Endothelial cell of umbilical vein (primary cell): ENCODE measurements around the gene PPP1R16B. TPM values are rescaled to one million over a fixed set of nuclear protein-coding genes. Genes with fewer than 3 reads are reported as not detected.

ENCODE experiments used
- BruUV-seq: library from RNA; stranded (reverse); fragments of 400-500 nt; replicated peaks from 2 replicates; lab custom pipeline; 2021; lab: Mats Ljungman, UMichigan
- CTCF ChIA-PET: fragments of 300-600, 350-600 bp; sonication (Branson Sonifier 250); formaldehyde crosslinking; loops from one replicate; lab custom pipeline; 2021; ENCODE audit warnings: antibody characterized with exemption, inconsistent platforms; lab: Charles Lee
- POLR2A ChIA-PET: fragments of 300-600, 350-600 bp; sonication (Branson Sonifier 250); formaldehyde crosslinking; loops from one replicate; lab custom pipeline; 2021; ENCODE audit warnings: antibody characterized with exemption, inconsistent platforms; lab: Charles Lee
- DNase-seq: peaks from one replicate; pipeline ENCODE4 v3.0.0-alpha.2; 2011; ENCODE audit warnings: low read depth, low spot score
- FAIRE-seq: peaks from 2 replicates; lab custom pipeline; 2011; peaks lifted over from hg19 to GRCh38; lab: Jason Lieb, UNC
- H2AFZ ChIP-seq: 2 replicates; pipeline ENCODE4 v1.6.0; 2012; ENCODE audit warnings: low read depth, low read length, control low read depth, inconsistent platforms
- H3K27ac ChIP-seq: 2 replicates; pipeline ENCODE4 v1.5.1; 2011; ENCODE audit warnings: low read depth, mild to moderate bottlenecking, control low read depth, low read length, moderate library complexity; ENCODE audit not compliant: insufficient read depth
- H3K27me3 ChIP-seq, 2 experiments: 2 replicates each; pipeline versions ENCODE4 v1.6.0 to v1.6.1; 2011; ENCODE audit warnings: low read length in 2 of 2, mixed read lengths in 1 of 2; ENCODE audit not compliant: control insufficient read depth in 2 of 2, insufficient read depth in 2 of 2
- H3K36me3 ChIP-seq, 2 experiments: 2 replicates in 1 of 2; 3 replicates in 1 of 2; pipeline ENCODE4 v1.5.1; 2011; ENCODE audit warnings: low read length in 2 of 2, mild to moderate bottlenecking in 1 of 2, moderate library complexity in 1 of 2; ENCODE audit not compliant: control insufficient read depth in 2 of 2, insufficient read depth in 2 of 2; ENCODE audit errors: extremely low read depth in 1 of 2
- H3K4me1 ChIP-seq: 3 replicates; pipeline ENCODE4 v1.5.1; 2011; ENCODE audit warnings: mild to moderate bottlenecking, low read length; ENCODE audit not compliant: control insufficient read depth, insufficient read depth; ENCODE audit errors: extremely low read depth
- H3K4me2 ChIP-seq: 2 replicates; pipeline ENCODE4 v1.6.1; 2011; ENCODE audit warnings: low read length, control low read depth, mixed read lengths; ENCODE audit not compliant: insufficient read depth
- H3K4me3 ChIP-seq, 3 experiments: fragments of 200-600 bp in 1 of 3; sonication (generic), shearing (Covaris generic) in 1 of 3; replicated peaks in 1 of 3; 2 replicates each; pipeline ENCODE4 v1.5.1; 2011 to 2016; ENCODE audit warnings: control low read depth in 3 of 3, low read length in 3 of 3, mild to moderate bottlenecking in 2 of 3, inconsistent platforms in 1 of 3, low read depth in 1 of 3, moderate library complexity in 1 of 3; ENCODE audit not compliant: insufficient read depth in 1 of 3
- H3K79me2 ChIP-seq: 2 replicates; pipeline ENCODE4 v1.6.0; 2012; ENCODE audit warnings: low read length, inconsistent platforms; ENCODE audit not compliant: control insufficient read depth, insufficient read depth
- H3K9ac ChIP-seq: replicated peaks from 2 replicates; pipeline ENCODE3; 2011; ENCODE audit warnings: low read length, control low read depth; ENCODE audit not compliant: insufficient read depth; ENCODE audit errors: extremely low read depth
- H3K9me1 ChIP-seq: replicated peaks from 3 replicates; pipeline ENCODE4 v1.6.0; 2011; ENCODE audit warnings: mild to moderate bottlenecking, low read length; ENCODE audit not compliant: control insufficient read depth, insufficient read depth; ENCODE audit errors: extremely low read depth
- H3K9me3 ChIP-seq: replicated peaks from 2 replicates; pipeline ENCODE4 v1.5.1; 2012; ENCODE audit warnings: low read length, inconsistent platforms; ENCODE audit not compliant: control insufficient read depth, insufficient read depth
- H4K20me1 ChIP-seq: replicated peaks from 2 replicates; pipeline ENCODE3; 2011; ENCODE audit warnings: mild to moderate bottlenecking, low read length; ENCODE audit not compliant: control insufficient read depth, insufficient read depth; ENCODE audit errors: extremely low read depth
- EZH2 ChIP-seq: IDR thresholded peaks from 2 replicates; pipeline ENCODE4 v1.6.1; 2012; ENCODE audit warnings: borderline replicate concordance, low read depth, mild to moderate bottlenecking, moderate library complexity, low read length, inconsistent platforms; ENCODE audit not compliant: severe bottlenecking
- FOS ChIP-seq: IDR thresholded peaks from 2 replicates; pipeline ENCODE4 v1.6.1; 2011; ENCODE audit warnings: mild to moderate bottlenecking, low read length, moderate library complexity, borderline replicate concordance; ENCODE audit not compliant: insufficient read depth
- GATA2 ChIP-seq: IDR thresholded peaks from 2 replicates; pipeline ENCODE4 v1.7.0; 2011; ENCODE audit warnings: low read depth, mild to moderate bottlenecking, moderate library complexity, mixed read lengths, low read length; ENCODE audit not compliant: insufficient read length, insufficient read depth
- JUN ChIP-seq: IDR thresholded peaks from 2 replicates; pipeline ENCODE4 v1.6.1; 2011; ENCODE audit warnings: borderline replicate concordance, low read depth; ENCODE audit not compliant: insufficient read length, insufficient read depth
- MYC ChIP-seq: IDR thresholded peaks from one replicate; pipeline ENCODE4 v1.6.1; 2011; ENCODE audit warnings: mild to moderate bottlenecking, low read depth, low read length
- POLR2A ChIP-seq: IDR thresholded peaks from 2 replicates; pipeline ENCODE4 v1.6.1; 2012; ENCODE audit warnings: low read depth, mild to moderate bottlenecking, control low read depth, low read length
- POLR2AphosphoS5 ChIP-seq: IDR thresholded peaks from 2 replicates; pipeline ENCODE4 v1.6.1; 2012; ENCODE audit warnings: low read depth, mild to moderate bottlenecking, control low read depth, low read length, moderate library complexity; ENCODE audit not compliant: insufficient read depth
- dilution Hi-C: fragments of 300-500 bp; cut with MboI; formaldehyde crosslinking; loops from one replicate; pipeline ENCODE4 v1.15.0; 2019; ENCODE audit warnings: low sequenced_read_pairs; ENCODE audit not compliant: extremely low pct_ligation_motif_present
- intact Hi-C: fragments of 100-400 bp; cut with micrococcal nuclease; formaldehyde crosslinking; loops from one replicate; pipeline ENCODE4 v1.10.0; 2022
- polyA plus RNA-seq, 4 experiments: library from polyadenylated mRNA; depleted of rRNA in 3 of 4; stranded (reverse) in 3 of 4; unstranded in 1 of 4; fragments of >200 nt; gene quantifications; 2 replicates each; pipeline versions ENCODE4 v1.2.1 to v1.2.3, GENCODE V29; 2011 to 2012; ENCODE audit warnings: missing spikeins in 1 of 4
- small RNA-seq: library from RNA; depleted of rRNA; stranded (forward); fragments of <200 nt; gene quantifications from one replicate; pipeline ENCODE3, GENCODE V24; 2012; ENCODE audit warnings: low replicate concordance, low read depth; ENCODE audit not compliant: insufficient read depth, insufficient read length
- total RNA-seq: library from RNA; stranded (reverse); gene quantifications from 2 replicates; pipeline ENCODE4 v1.2.3, GENCODE V29; 2021
- TF ChIP-seq, protein P1 (sequence below), 2 donors: IDR thresholded peaks; 1 replicate in 1 of 2; 2 replicates in 1 of 2; pipeline ENCODE4 v1.5.1; 2011; ENCODE audit warnings: low read length in 2 of 2, mild to moderate bottlenecking in 2 of 2, moderate library complexity in 2 of 2, control low read depth in 1 of 2, inconsistent platforms in 1 of 2, low read depth in 1 of 2; ENCODE audit not compliant: insufficient read depth in 1 of 2; ENCODE audit errors: extremely low read depth in 1 of 2
- TF ChIP-seq, protein P2 (sequence below): IDR thresholded peaks from 2 replicates; pipeline ENCODE4 v1.6.1; 2011; ENCODE audit not compliant: insufficient read depth, insufficient read length

Gene PPP1R16B
- total and polyA plus RNA-seq, 2 donors (not counting 3 experiments of a cell fraction or from before 2014, with no cell fraction given), result 34.7 to 68.1 TPM

DNA sequence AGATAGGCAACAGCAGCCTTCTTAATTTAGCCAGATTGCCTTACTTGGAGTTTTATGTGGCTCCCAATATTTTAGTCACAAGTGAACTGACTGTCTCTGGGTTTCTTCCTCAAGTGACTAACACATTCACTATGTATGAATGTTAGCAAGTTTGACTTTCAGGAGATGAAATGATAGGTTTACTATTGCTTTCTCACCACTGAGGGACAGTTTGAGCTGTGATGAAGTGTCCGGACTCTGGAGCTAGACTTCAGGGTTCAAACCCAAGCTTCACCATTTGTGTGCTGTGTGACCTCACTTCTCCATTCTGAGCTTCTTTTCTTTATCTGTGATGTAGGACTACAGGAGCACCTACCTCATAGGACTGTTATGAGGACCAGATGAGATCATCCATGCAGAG lies 164.8 kb downstream of the PPP1R16B start:
- Histone ChIP-seq H3K9me1 (no peaks in the 10 kb centered on the region), H2AFZ (no peak overlapping the region), H3K9ac (no peak overlapping the region), H3K4me1 (peaks cover 6% of the 10 kb centered on the region), H3K27me3 (no peaks in the 10 kb centered on the region), H4K20me1 (no peaks in the 10 kb centered on the region), H3K9me3 (no peaks in the 10 kb centered on the region), H3K79me2 (peaks cover 16% of the 10 kb centered on the region), H3K4me2 (no peak overlapping the region), H3K27ac (no peak overlapping the region), H3K36me3 (peaks cover 0 to 4% of the 10 kb centered on the region in 2 experiments), H3K4me3 (no peak overlapping the region)
- dilution Hi-C loops (no loop called here), intact Hi-C loops (no loop called here)
- CTCF ChIA-PET, result no interaction called here
- no TSS peak for BruUV-seq
- DNase-seq, result no peak
- POLR2A ChIA-PET, result no interaction called here
- no peak for FAIRE-seq
- TF ChIP-seq, protein P1, sequence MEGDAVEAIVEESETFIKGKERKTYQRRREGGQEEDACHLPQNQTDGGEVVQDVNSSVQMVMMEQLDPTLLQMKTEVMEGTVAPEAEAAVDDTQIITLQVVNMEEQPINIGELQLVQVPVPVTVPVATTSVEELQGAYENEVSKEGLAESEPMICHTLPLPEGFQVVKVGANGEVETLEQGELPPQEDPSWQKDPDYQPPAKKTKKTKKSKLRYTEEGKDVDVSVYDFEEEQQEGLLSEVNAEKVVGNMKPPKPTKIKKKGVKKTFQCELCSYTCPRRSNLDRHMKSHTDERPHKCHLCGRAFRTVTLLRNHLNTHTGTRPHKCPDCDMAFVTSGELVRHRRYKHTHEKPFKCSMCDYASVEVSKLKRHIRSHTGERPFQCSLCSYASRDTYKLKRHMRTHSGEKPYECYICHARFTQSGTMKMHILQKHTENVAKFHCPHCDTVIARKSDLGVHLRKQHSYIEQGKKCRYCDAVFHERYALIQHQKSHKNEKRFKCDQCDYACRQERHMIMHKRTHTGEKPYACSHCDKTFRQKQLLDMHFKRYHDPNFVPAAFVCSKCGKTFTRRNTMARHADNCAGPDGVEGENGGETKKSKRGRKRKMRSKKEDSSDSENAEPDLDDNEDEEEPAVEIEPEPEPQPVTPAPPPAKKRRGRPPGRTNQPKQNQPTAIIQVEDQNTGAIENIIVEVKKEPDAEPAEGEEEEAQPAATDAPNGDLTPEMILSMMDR (IDR thresholded peaks at IDR 0.05; ENCODE audit: extremely low read depth in 1 of 2, insufficient read depth in 1 of 2, low read depth in 1 of 2, low read length in 2 of 2), result no peak
- TF ChIP-seq GATA2 (no peak), EZH2 (no peak), FOS (no peak), POLR2A (no peak), JUN (no peak), POLR2AphosphoS5 (no peak), MYC (no peak)
- TF ChIP-seq, protein P2, sequence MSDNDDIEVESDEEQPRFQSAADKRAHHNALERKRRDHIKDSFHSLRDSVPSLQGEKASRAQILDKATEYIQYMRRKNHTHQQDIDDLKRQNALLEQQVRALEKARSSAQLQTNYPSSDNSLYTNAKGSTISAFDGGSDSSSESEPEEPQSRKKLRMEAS, result no peak

Small RNAs within 50 kb of the gene (small RNA-seq; reads per million reads assigned to genes)
- not detected for gene AL023803.1

Other genes starting within 250 kb of the PPP1R16B start
- gene ADIG, start 224.5 kb upstream of the PPP1R16B start, total RNA-seq, result not detected in 2 replicates
- not detected in 2 replicates for gene ADIG, start 224.5 kb upstream of the PPP1R16B start, polyA plus RNA-seq
- gene ARHGAP40, start 203.9 kb upstream of the PPP1R16B start, total RNA-seq, result 0.12 and 0.20 TPM in 2 replicates
- gene ARHGAP40, start 203.9 kb upstream of the PPP1R16B start, polyA plus RNA-seq, result 0.10 and 0.18 TPM in 2 replicates
- not detected in 2 replicates for gene SLC32A1, start 81.2 kb upstream of the PPP1R16B start, total RNA-seq
- gene SLC32A1, start 81.2 kb upstream of the PPP1R16B start, polyA plus RNA-seq, result 0.04 TPM in 1 of 2 replicates, not detected in the other
- gene ACTR5, start 57.2 kb upstream of the PPP1R16B start, total RNA-seq, result 9.7 and 11.3 TPM in 2 replicates
- gene ACTR5, start 57.2 kb upstream of the PPP1R16B start, polyA plus RNA-seq, result 8.8 and 8.9 TPM in 2 replicates
- 35.5 and 46.0 TPM in 2 replicates for gene FAM83D, start 120.7 kb downstream of the PPP1R16B start, total RNA-seq
- 38.2 and 41.0 TPM in 2 replicates for gene FAM83D, start 120.7 kb downstream of the PPP1R16B start, polyA plus RNA-seq
- gene DHX35, start 156.6 kb downstream of the PPP1R16B start, total RNA-seq, result 9.8 and 10.0 TPM in 2 replicates
- 11.2 and 13.0 TPM in 2 replicates for gene DHX35, start 156.6 kb downstream of the PPP1R16B start, polyA plus RNA-seq